Adipocyte (in vitro differentiated cells): ENCODE data around the gene SLC66A2.

Experiments used
- DNase-seq: peaks from one replicate; pipeline ENCODE4 v3.0.0-alpha.2; 2015; ENCODE audit warnings: low read depth
- H3K27me3 ChIP-seq: replicated peaks from 2 replicates; pipeline ENCODE4 v1.7.0; 2013; ENCODE audit warnings: mild to moderate bottlenecking, low read length, moderate library complexity; ENCODE audit not compliant: control insufficient read depth, insufficient read depth
- H3K36me3 ChIP-seq: 2 replicates; pipeline ENCODE4 v1.7.0; 2013; ENCODE audit warnings: low read length, mild to moderate bottlenecking, moderate library complexity; ENCODE audit not compliant: control insufficient read depth, insufficient read depth, severe bottlenecking
- H3K4me1 ChIP-seq: 2 replicates; pipeline ENCODE4 v1.7.0; 2013; ENCODE audit warnings: mild to moderate bottlenecking, low read length, moderate library complexity; ENCODE audit not compliant: control insufficient read depth, insufficient read depth
- H3K4me3 ChIP-seq: 2 replicates; pipeline ENCODE4 v1.7.0; 2013; ENCODE audit warnings: mild to moderate bottlenecking, low read length, moderate library complexity
- H3K9ac ChIP-seq: 2 replicates; pipeline ENCODE4 v1.7.0; 2013; ENCODE audit warnings: mild to moderate bottlenecking, low read length, moderate library complexity
- H3K9me3 ChIP-seq: 2 replicates; pipeline ENCODE4 v1.7.0; 2013; ENCODE audit warnings: mild to moderate bottlenecking, low read length, moderate library complexity; ENCODE audit not compliant: control insufficient read depth

The SLC66A2 gene

GRCh38 chr18:79889569-79889968 lies 61.9 kb downstream of the SLC66A2 start:
- H3K4me1 ChIP-seq = no peaks in the 10 kb centered on the region
- H3K4me3 ChIP-seq = no peak overlapping the region
- no peaks in the 10 kb centered on the region for H3K36me3 ChIP-seq
- no peaks in the 10 kb centered on the region for H3K27me3 ChIP-seq
- DNase-seq = no peak
- H3K9ac ChIP-seq = no peak overlapping the region
- H3K9me3 ChIP-seq = peaks cover 52% of the 10 kb centered on the region

GRCh38 chr18:79888016-79888415 lies 63.4 kb downstream of the SLC66A2 start:
- Histone ChIP-seq H3K36me3 (no peaks in the 10 kb centered on the region), H3K27me3 (no peaks in the 10 kb centered on the region), H3K4me1 (no peaks in the 10 kb centered on the region), H3K9ac (no peak overlapping the region), H3K4me3 (no peak overlapping the region), H3K9me3 (peaks cover 38% of the 10 kb centered on the region)
- DNase-seq = no peak

- no peaks in the 10 kb centered on the region for H3K4me1 ChIP-seq
- no peak for DNase-seq
- H3K36me3 ChIP-seq = no peaks in the 10 kb centered on the region
- H3K4me3 ChIP-seq = no peak overlapping the region
- H3K27me3 ChIP-seq = no peaks in the 10 kb centered on the region
- H3K9me3 ChIP-seq = peaks cover 31% of the 10 kb centered on the region
- H3K9ac ChIP-seq = no peak overlapping the region
These were observed 64.1 kb downstream of the SLC66A2 start for GRCh38 chr18:79887181-79888000.

- DNase-seq = no peak
- no peaks in the 10 kb centered on the region for H3K27me3 ChIP-seq
- no peaks in the 10 kb centered on the region for H3K36me3 ChIP-seq
- H3K4me3 ChIP-seq = no peak overlapping the region
- peaks cover 13% of the 10 kb centered on the region for H3K9me3 ChIP-seq
- H3K4me1 ChIP-seq = no peaks in the 10 kb centered on the region
- H3K9ac ChIP-seq = no peak overlapping the region
These were observed 66.3 kb downstream of the SLC66A2 start for GRCh38 chr18:79884963-79885728.

GRCh38 chr18:79884294-79884962 lies 67.0 kb downstream of the SLC66A2 start:
- Histone ChIP-seq H3K4me3 (no peak overlapping the region), H3K9ac (no peak overlapping the region), H3K27me3 (no peaks in the 10 kb centered on the region), H3K36me3 (no peaks in the 10 kb centered on the region), H3K4me1 (no peaks in the 10 kb centered on the region), H3K9me3 (peaks cover 13% of the 10 kb centered on the region)
- no peak for DNase-seq

- Histone ChIP-seq H3K4me3 (no peak overlapping the region), H3K9me3 (peaks cover 14% of the 10 kb centered on the region), H3K27me3 (no peaks in the 10 kb centered on the region), H3K36me3 (no peaks in the 10 kb centered on the region), H3K9ac (no peak overlapping the region), H3K4me1 (no peaks in the 10 kb centered on the region)
- DNase-seq = no peak
These were observed 67.8 kb downstream of the SLC66A2 start for GRCh38 chr18:79883461-79884293.

- no peaks in the 10 kb centered on the region for H3K4me1 ChIP-seq
- H3K36me3 ChIP-seq = no peaks in the 10 kb centered on the region
- H3K4me3 ChIP-seq = no peak overlapping the region
- peaks cover 3% of the 10 kb centered on the region for H3K27me3 ChIP-seq
- DNase-seq = no peak
- no peak overlapping the region for H3K9ac ChIP-seq
- H3K9me3 ChIP-seq = peaks cover 14% of the 10 kb centered on the region
These were observed 68.8 kb downstream of the SLC66A2 start for GRCh38 chr18:79882522-79883241.

GRCh38 chr18:79881695-79882094 lies 69.8 kb downstream of the SLC66A2 start:
- H3K36me3 ChIP-seq = no peaks in the 10 kb centered on the region
- no peaks in the 10 kb centered on the region for H3K4me1 ChIP-seq
- H3K9ac ChIP-seq = no peak overlapping the region
- peaks cover 14% of the 10 kb centered on the region for H3K9me3 ChIP-seq
- no peak for DNase-seq
- H3K4me3 ChIP-seq = no peak overlapping the region
- H3K27me3 ChIP-seq = peaks cover 12% of the 10 kb centered on the region

GRCh38 chr18:79879566-79879965 lies 71.9 kb downstream of the SLC66A2 start:
- Histone ChIP-seq H3K27me3 (peaks cover 24% of the 10 kb centered on the region), H3K4me1 (no peaks in the 10 kb centered on the region), H3K9ac (no peak overlapping the region), H3K9me3 (peaks cover 14% of the 10 kb centered on the region), H3K36me3 (no peaks in the 10 kb centered on the region), H3K4me3 (no peak overlapping the region)
- no peak for DNase-seq

- no peak for DNase-seq
- Histone ChIP-seq H3K9ac (no peak overlapping the region), H3K9me3 (peaks cover 14% of the 10 kb centered on the region), H3K4me3 (no peak overlapping the region), H3K36me3 (no peaks in the 10 kb centered on the region), H3K27me3 (peaks cover 29% of the 10 kb centered on the region), H3K4me1 (no peaks in the 10 kb centered on the region)
These were observed 72.6 kb downstream of the SLC66A2 start for GRCh38 chr18:79878741-79879378.
